Gastroesophageal sphincter (tissue), 4 donors: ENCODE data around the gene ACSF3. TPM values are rescaled to one million over a fixed set of nuclear protein-coding genes. Genes with fewer than 3 reads are reported as not detected.

Experiments
- ATAC-seq: fragments of 150-250 bp; one replicate; pipeline ENCODE4 v1.9.1; 2016; ENCODE audit warnings: mild to moderate bottlenecking, moderate library complexity
- H3K27ac ChIP-seq, 4 donors: fragments of 200-600 bp; sonication (generic) in 3 of 4; 1 replicate in 3 of 4; 2 replicates in 1 of 4; pipeline ENCODE4 v1.5.1; 2016 to 2019
- H3K27me3 ChIP-seq: fragments of 200-600 bp; sonication (generic); one replicate; pipeline ENCODE4 v1.5.1; 2019
- H3K36me3 ChIP-seq, 2 donors: fragments of 200-600 bp; sonication (generic); one replicate each; pipeline ENCODE4 v1.5.1; 2019; ENCODE audit warnings: control low read depth in 1 of 2
- H3K4me1 ChIP-seq, 3 donors: fragments of 200-600 bp; sonication (generic); 1 replicate in 2 of 3; 2 replicates in 1 of 3; pipeline ENCODE4 v1.5.1; 2016 to 2019; ENCODE audit warnings: control low read depth in 2 of 3
- H3K4me3 ChIP-seq, 2 donors: fragments of 200-600 bp; sonication (generic); one replicate each; pipeline ENCODE4 v1.5.1; 2019; ENCODE audit warnings: mild to moderate bottlenecking in 1 of 2, moderate library complexity in 1 of 2
- H3K9me3 ChIP-seq, 3 donors: fragments of 200-600 bp; sonication (generic); one replicate each; pipeline ENCODE4 v1.5.1; 2017 to 2019; ENCODE audit warnings: control low read depth in 2 of 3
- CTCF ChIP-seq, 4 experiments: fragments of 200-600 bp in 2 of 4; fragments of 450-650 bp in 2 of 4; sonication (generic) in 1 of 4; IDR thresholded peaks; one replicate each; pipeline ENCODE4 v1.5.1; 2017 to 2019; ENCODE audit warnings: antibody characterized with exemption in 4 of 4, mild to moderate bottlenecking in 2 of 4, moderate library complexity in 2 of 4
- EP300 ChIP-seq: sonication (generic); formaldehyde crosslinking; IDR thresholded peaks from one replicate; pipeline ENCODE4 v1.6.1; 2017; ENCODE audit warnings: antibody characterized with exemption, mild to moderate bottlenecking
- POLR2A ChIP-seq, 2 donors: fragments of 450-650 bp; IDR thresholded peaks; one replicate each; pipeline ENCODE4 v1.6.1; 2017; ENCODE audit warnings: antibody characterized with exemption in 2 of 2, mild to moderate bottlenecking in 2 of 2, moderate library complexity in 1 of 2
- POLR2AphosphoS5 ChIP-seq: sonication (generic); formaldehyde crosslinking; IDR thresholded peaks from one replicate; pipeline ENCODE4 v1.6.1; 2017; ENCODE audit warnings: antibody characterized with exemption
- WGBS, 2 donors: methylation state at CpG; one replicate each; pipeline ENCODE4 v1.1.5; 2018; ENCODE audit warnings: low coverage in 1 of 2; 5-methylcytosine and 5-hydroxymethylcytosine counted together
- total RNA-seq, 4 donors: library from RNA; depleted of rRNA; stranded (reverse); fragments of >200 nt; gene quantifications; one replicate each; pipeline ENCODE4 v1.1.0, GENCODE V29; 2016

ACSF3 gene
- total RNA-seq = 10 to 100 TPM; 14.5 to 33.8 (median 28.8) TPM

GRCh38 chr16:89093602-89094251 lies at the start of gene ACSF3:
TSS of gene ACSF3 (plus strand) at chr16:89093852. CDS start at chr16:89100682, 6,830 bp downstream.
- ATAC-seq = peak; percentile 88
- Histone ChIP-seq H3K4me1 (peaks cover 0 to 54% (median 20%) of the 10 kb centered on the region in 3 donors), H3K9me3 (no peaks in the 10 kb centered on the region), H3K36me3 (peaks cover 0 to 11% of the 10 kb centered on the region in 2 donors), H3K27ac (peak within 1 kb of the TSS in 3 of 4 donors; percentile 72 to 80 (median 76)), H3K27me3 (peaks cover 33% of the 10 kb centered on the region), H3K4me3 (peak within 1 kb of the TSS; percentile 73 to 88)
- WGBS, 2 donors = 0% methylated on average over 1 of the region's 110 CpGs; no CpG with 5 or more reads in 1 of the 2 donors
- TF ChIP-seq EP300 = no peak
- peak in 1 of 4 experiments; percentile 7 for TF ChIP-seq CTCF (IDR thresholded peaks at IDR 0.05)
- peak; percentile 33 for TF ChIP-seq POLR2AphosphoS5
- peak; percentile 30 to 57 for TF ChIP-seq POLR2A (IDR thresholded peaks at IDR 0.05)

GRCh38 chr16:89044418-89045180 lies 49.1 kb upstream of the ACSF3 start:
- Histone ChIP-seq H3K36me3 (no peaks in the 10 kb centered on the region), H3K4me3 (no peak overlapping the region), H3K27ac (no peak overlapping the region), H3K27me3 (peaks cover 100% of the 10 kb centered on the region), H3K4me1 (no peaks in the 10 kb centered on the region), H3K9me3 (no peaks in the 10 kb centered on the region)
- TF ChIP-seq POLR2AphosphoS5 = no peak
- no peak for TF ChIP-seq CTCF (IDR thresholded peaks at IDR 0.05)
- no peak for TF ChIP-seq EP300
- TF ChIP-seq POLR2A (IDR thresholded peaks at IDR 0.05) = no peak
- WGBS, 2 donors = 38 to 47% methylated on average over 5 to 6 of the region's 29 CpGs
- no peak for ATAC-seq

- H3K36me3 ChIP-seq = no peaks in the 10 kb centered on the region
- no peak for TF ChIP-seq POLR2A (IDR thresholded peaks at IDR 0.05)
- 47% methylated on average over 6 to 9 of the region's 12 CpGs for WGBS, 2 donors
- no peak for ATAC-seq
- H3K4me3 ChIP-seq = no peak overlapping the region
- H3K27me3 ChIP-seq = peaks cover 100% of the 10 kb centered on the region
- no peaks in the 10 kb centered on the region for H3K4me1 ChIP-seq
- H3K9me3 ChIP-seq = no peaks in the 10 kb centered on the region
- H3K27ac ChIP-seq = no peak overlapping the region
These were observed 48.4 kb upstream of the ACSF3 start for GRCh38 chr16:89045181-89045815.

GRCh38 chr16:89045881-89046280 lies 47.8 kb upstream of the ACSF3 start:
- no peaks in the 10 kb centered on the region for H3K9me3 ChIP-seq
- WGBS, 2 donors = 81 to 100% methylated on average over 2 to 4 of the region's 4 CpGs
- ATAC-seq = no peak
- H3K4me1 ChIP-seq = no peaks in the 10 kb centered on the region
- H3K4me3 ChIP-seq = no peak overlapping the region
- no peaks in the 10 kb centered on the region for H3K36me3 ChIP-seq
- no peak overlapping the region for H3K27ac ChIP-seq
- TF ChIP-seq CTCF (IDR thresholded peaks at IDR 0.05) (no peak), EP300 (no peak), POLR2A (IDR thresholded peaks at IDR 0.05) (no peak), POLR2AphosphoS5 (no peak)
- peaks cover 100% of the 10 kb centered on the region for H3K27me3 ChIP-seq

GRCh38 chr16:89046491-89046890 lies 47.2 kb upstream of the ACSF3 start:
- Histone ChIP-seq H3K9me3 (no peaks in the 10 kb centered on the region), H3K27ac (no peak overlapping the region), H3K36me3 (no peaks in the 10 kb centered on the region), H3K4me1 (no peaks in the 10 kb centered on the region), H3K4me3 (no peak overlapping the region), H3K27me3 (peaks cover 100% of the 10 kb centered on the region)
- WGBS, 2 donors = 89% methylated on average over 3 of the region's 4 CpGs; no CpG with 5 or more reads in 1 of the 2 donors
- no peak for TF ChIP-seq POLR2AphosphoS5
- no peak for TF ChIP-seq EP300
- TF ChIP-seq POLR2A (IDR thresholded peaks at IDR 0.05) = no peak
- TF ChIP-seq CTCF (IDR thresholded peaks at IDR 0.05) = no peak
- ATAC-seq = no peak
